ENCODE data around the gene FRMD8.

DNA sequence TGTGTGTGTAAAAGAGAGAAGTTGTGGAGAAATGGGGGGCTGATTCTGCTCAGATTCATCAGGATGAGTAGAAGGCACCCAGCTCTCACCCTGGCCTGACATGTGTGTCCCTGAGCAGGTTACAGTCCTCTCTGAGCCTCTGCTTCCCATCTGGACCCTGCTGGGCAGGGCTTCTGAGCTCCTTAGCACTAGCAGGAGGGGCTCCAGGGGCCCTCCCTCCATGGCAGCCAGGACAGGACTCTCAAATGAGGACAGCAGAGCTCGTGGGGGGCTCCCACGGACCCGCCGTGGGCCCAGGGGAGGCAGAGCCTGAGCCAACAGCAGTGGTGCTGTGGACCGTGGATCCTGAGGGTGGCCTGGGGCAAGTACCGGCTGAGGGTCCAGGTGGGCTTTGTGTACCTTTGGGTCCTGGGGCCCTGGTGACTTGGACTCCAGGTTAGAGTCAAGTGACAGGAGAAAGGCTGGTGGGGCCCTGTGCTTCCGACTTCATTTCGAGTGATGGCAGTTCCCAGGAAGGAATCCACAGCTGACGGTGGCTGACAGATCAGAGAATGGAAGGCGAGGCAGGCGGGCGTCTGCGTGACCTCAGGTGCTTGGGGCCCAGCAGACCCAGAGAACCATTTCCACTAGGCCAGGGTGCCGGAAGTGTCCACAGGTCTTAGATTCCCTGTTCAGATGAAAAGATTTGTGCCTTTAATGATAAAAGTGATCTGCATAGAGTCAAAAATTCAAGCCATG, 58.0 kb downstream of the FRMD8 start:
- no peak for TF ChIP-seq EZH2 (IDR thresholded peaks at IDR 0.05)
- TF ChIP-seq POLR2AphosphoS5 (IDR thresholded peaks at IDR 0.05; ENCODE audit: borderline replicate concordance, low read depth, low read length) = no peak

All from SK-N-MC (cell line).